Uterus (tissue), 2 donors: ENCODE data around the gene ADSS1.

Source experiments
- CTCF ChIP-seq, 4 experiments: fragments of 200-600 bp in 2 of 4; fragments of 450-650 bp in 2 of 4; sonication (generic) in 2 of 4; IDR thresholded peaks; one replicate each; pipeline ENCODE4 v1.5.1; 2016 to 2019; ENCODE audit warnings: antibody characterized with exemption in 4 of 4, mild to moderate bottlenecking in 2 of 4, moderate library complexity in 1 of 4
- POLR2A ChIP-seq, 2 donors: fragments of 450-650 bp; IDR thresholded peaks; one replicate each; pipeline ENCODE4 v1.6.1; 2016; ENCODE audit warnings: antibody characterized with exemption in 2 of 2, mild to moderate bottlenecking in 1 of 2, moderate library complexity in 1 of 2

- TF ChIP-seq CTCF (IDR thresholded peaks at IDR 0.05) = no peak
- TF ChIP-seq POLR2A (IDR thresholded peaks at IDR 0.05) = no peak
Observed at GRCh38 chr14:104715871-104716270, 8.2 kb upstream of the ADSS1 start.
